ENCODE measurements around the gene LPCAT3.

DNA sequence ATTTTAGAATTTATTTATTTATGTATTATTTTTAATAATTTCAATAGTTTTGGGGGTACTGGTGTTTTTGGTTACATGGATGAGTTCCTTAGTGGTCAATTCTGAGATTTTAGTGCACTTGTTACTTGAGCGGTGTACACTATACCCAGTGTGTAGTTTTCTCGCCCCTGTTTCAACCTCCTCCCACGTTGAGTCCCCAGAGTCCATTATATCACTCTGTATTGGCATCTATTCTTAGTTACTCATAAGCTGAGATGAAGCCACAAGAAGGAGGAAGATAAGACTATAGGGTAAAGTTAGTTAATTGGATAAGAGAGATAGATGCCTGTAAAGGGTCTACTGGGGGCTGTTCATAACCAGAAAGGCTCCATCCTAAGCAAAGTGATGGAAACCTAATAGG, 46.2 kb upstream of the LPCAT3 start:
- TF ChIP-seq CTCF (IDR thresholded peaks at IDR 0.05) (no peak), POLR2A (IDR thresholded peaks at IDR 0.05) (no peak)
